ENCODE measurements around the gene EMCN. TPM values are rescaled to one million over a fixed set of nuclear protein-coding genes. Genes with fewer than 3 reads are reported as not detected.

Gene EMCN
- total and polyA plus RNA-seq, 2 of the 8 experiments (the other 6 are each of a cell fraction or from before 2014, with no cell fraction given), result not detected

- H2BK12ac ChIP-seq (ENCODE audit: low read depth, low read length), result no peak overlapping the region
- H3K4me3 ChIP-seq (ENCODE audit: extremely low read depth in 1 of 4, insufficient read depth in 2 of 4, low read depth in 3 of 4, low read length in 4 of 4), result no peak overlapping the region
- no peak overlapping the region for H3K56ac ChIP-seq (replicated peaks; ENCODE audit: insufficient read length, low read depth, low read length)
- TF ChIP-seq POLR2AphosphoS5 (IDR thresholded peaks at IDR 0.05; ENCODE audit: low read depth, low read length) (no peak), KDM4A (IDR thresholded peaks at IDR 0.05; ENCODE audit: low read depth, low read length, severe bottlenecking) (no peak), ZNF274 (IDR thresholded peaks at IDR 0.05; ENCODE audit: borderline replicate concordance, extremely low read depth, low read length) (no peak), CHD2 (IDR thresholded peaks at IDR 0.05; ENCODE audit: low read length) (no peak), JUN (IDR thresholded peaks at IDR 0.05; ENCODE audit: low read depth, low read length) (no peak), FOSL1 (IDR thresholded peaks at IDR 0.05; ENCODE audit: insufficient read depth, low read depth, low read length) (no peak), TAF7 (optimal IDR thresholded peaks at IDR 0.05; ENCODE audit: borderline replicate concordance, low read depth, low read length) (no peak), EZH2 (IDR thresholded peaks at IDR 0.05; ENCODE audit: low read depth, low read length, severe bottlenecking) (no peak), CTCF (IDR thresholded peaks at IDR 0.05; ENCODE audit: control extremely low read depth in 1 of 3, insufficient read depth in 1 of 3, low read depth in 1 of 3, low read length in 3 of 3) (no peak), RFX5 (IDR thresholded peaks at IDR 0.05; ENCODE audit: borderline replicate concordance, low read depth, low read length) (no peak), KDM5A (IDR thresholded peaks at IDR 0.05; ENCODE audit: low read length) (no peak)
- H2AFZ ChIP-seq (ENCODE audit: low read length), result no peak overlapping the region
- no peak overlapping the region for H3K4ac ChIP-seq (replicated peaks; ENCODE audit: insufficient read length, low read depth, low read length)
- no peaks in the 10 kb centered on the region for H3K9me3 ChIP-seq (ENCODE audit: insufficient read depth in 2 of 2, low read depth in 1 of 2, low read length in 1 of 2)
- H4K8ac ChIP-seq (ENCODE audit: extremely low read depth, insufficient read depth, low read length), result no peak overlapping the region
- CTCF ChIA-PET (ENCODE audit: partially characterized antibody), result interaction anchor here (0.7 kb wide), 1 partner anchor 10 kb away, joined by 3 read pairs; no protein-coding TSS in a partner anchor
- no peaks in the 10 kb centered on the region for H3K4me1 ChIP-seq (replicated peaks in 1 of 4; ENCODE audit: control insufficient read depth in 3 of 4, insufficient read depth in 4 of 4, low read length in 3 of 4)
- 91% methylated on average over 2 of the region's 2 CpGs; no CpG with 5 or more reads in 1 of the 2 experiments for whole genome bisulfite sequencing, 2 experiments (ENCODE audit: extremely low coverage in 1 of 2, insufficient coverage in 1 of 2, insufficient read length in 1 of 2, insufficient replicate concordance in 2 of 2, low coverage in 1 of 2, low lambda C conversion rate in 2 of 2, missing lambda C conversion rate in 1 of 2)
- no peak overlapping the region for H3K23ac ChIP-seq (ENCODE audit: insufficient read length)
- POLR2A ChIA-PET (ENCODE audit: partially characterized antibody), result no interaction called here
- no peaks in the 10 kb centered on the region for H3K79me2 ChIP-seq (ENCODE audit: control insufficient read depth in 1 of 2, insufficient read depth in 2 of 2, low read length in 2 of 2)
- no peaks in the 10 kb centered on the region for H4K20me1 ChIP-seq (replicated peaks in 1 of 2; ENCODE audit: control insufficient read depth in 1 of 2, insufficient read depth in 2 of 2, low read length in 2 of 2)
- H2BK20ac ChIP-seq (ENCODE audit: low read length), result no peak overlapping the region
- H2AK5ac ChIP-seq (ENCODE audit: low read depth, low read length), result no peak overlapping the region
- H3K27me3 ChIP-seq (replicated peaks in 1 of 4; ENCODE audit: control insufficient read depth in 3 of 4, extremely low read depth in 1 of 4, insufficient read depth in 3 of 4, low read length in 3 of 4), result no peaks in the 10 kb centered on the region
- H3K79me1 ChIP-seq (ENCODE audit: low read depth, low read length), result no peaks in the 10 kb centered on the region
- no peak overlapping the region for H3K14ac ChIP-seq (ENCODE audit: insufficient read length)
- H3K27ac ChIP-seq (ENCODE audit: low read depth, low read length), result no peak overlapping the region
- FAIRE-seq (no peak), DNase-seq (ENCODE audit: low read depth in 1 of 2, low spot score in 2 of 2) (no peak)
- H2BK120ac ChIP-seq (replicated peaks; ENCODE audit: low read depth, low read length), result no peak overlapping the region
- no peak overlapping the region for H4K91ac ChIP-seq (replicated peaks; ENCODE audit: insufficient read length, low read length)
- H2BK15ac ChIP-seq (ENCODE audit: low read length), result no peak overlapping the region
- no peak overlapping the region for H3K4me2 ChIP-seq (ENCODE audit: insufficient read depth in 1 of 2, low read depth in 2 of 2, low read length in 2 of 2)
- H3K23me2 ChIP-seq (ENCODE audit: low read depth, low read length), result no peaks in the 10 kb centered on the region
- H3K18ac ChIP-seq (ENCODE audit: extremely low read depth, low read length), result no peak overlapping the region
- no peak overlapping the region for H3K9ac ChIP-seq (replicated peaks in 1 of 4; ENCODE audit: extremely low read depth in 1 of 4, low read depth in 3 of 4, low read length in 3 of 4)
- no peaks in the 10 kb centered on the region for H3K36me3 ChIP-seq (ENCODE audit: control insufficient read depth in 2 of 4, insufficient read depth in 4 of 4, low read length in 3 of 4)
- no peak overlapping the region for H2BK5ac ChIP-seq (ENCODE audit: low read depth, low read length)
- H4K5ac ChIP-seq (ENCODE audit: insufficient read length, low read depth, low read length), result no peak overlapping the region
Measured at GRCh38 chr4:100420571-100420970, 97.3 kb downstream of the EMCN start.
